HCT116 (cell line): ENCODE data around the gene GALNT2. TPM values are rescaled to one million over a fixed set of nuclear protein-coding genes. Genes with fewer than 3 reads are reported as not detected.

Experiments used
- ATAC-seq: fragments of 200-7000 bp; cut with Tn5 transposase; 2 replicates; pipeline ENCODE4 v1.9.1; 2020; ENCODE audit warnings: mild to moderate bottlenecking, moderate library complexity
- BruUV-seq: library from RNA; stranded (reverse); fragments of 400-500 nt; replicated peaks from 2 replicates; lab custom pipeline; 2021; lab: Mats Ljungman, UMichigan
- CTCF ChIA-PET: fragments of 300-600 bp; sonication (Branson Sonifier 250); formaldehyde crosslinking; loops from one replicate; lab custom pipeline; 2021; ENCODE audit warnings: antibody characterized with exemption; lab: Charles Lee
- POLR2A ChIA-PET: fragments of 300-600, 350-600 bp; sonication (Branson Sonifier 250); formaldehyde crosslinking; loops from one replicate; lab custom pipeline; 2021; ENCODE audit warnings: antibody characterized with exemption; lab: Charles Lee
- RAD21 ChIA-PET, 2 experiments: fragments of 300-600 bp; sonication (Branson Sonifier 250); formaldehyde crosslinking; loops; one replicate each; lab custom pipeline; 2023; ENCODE audit warnings: low total read pairs in 2 of 2; ENCODE audit not compliant: uncharacterized antibody in 2 of 2, unreplicated experiment in 2 of 2, low non-redundant PET in 1 of 2; lab: Charles Lee
- DNase-seq: peaks from one replicate; pipeline ENCODE4 v3.0.0-alpha.2; 2010; ENCODE audit warnings: low read depth, low spot score
- H2AFZ ChIP-seq: fragments of 200-600 bp; shearing (Covaris generic), sonication (generic); 2 replicates; pipeline ENCODE4 v1.6.1; 2017; ENCODE audit warnings: low read depth, mixed run types, mixed read lengths, antibody characterized with exemption, low read length; ENCODE audit not compliant: poor library complexity, severe bottlenecking
- H3K27ac ChIP-seq: 2 replicates; pipeline ENCODE4 v1.5.1; 2012; ENCODE audit warnings: low read depth, low read length
- H3K27me3 ChIP-seq: fragments of 200-600 bp; sonication (generic); 2 replicates; pipeline ENCODE4 v1.6.1; 2016; ENCODE audit warnings: mixed run types, low read length, mixed read lengths; ENCODE audit not compliant: insufficient read depth
- H3K36me3 ChIP-seq, 2 experiments: fragments of 200-500 bp in 1 of 2; fragments of 200-600 bp in 1 of 2; sonication (Bioruptor generic) in 1 of 2; sonication (generic) in 1 of 2; 2 replicates each; pipeline versions ENCODE4 v1.5.1 to v1.6.1; 2014 to 2016; ENCODE audit warnings: low read length in 2 of 2, inconsistent platforms in 1 of 2, mixed read lengths in 1 of 2, mixed run types in 1 of 2; ENCODE audit not compliant: insufficient read depth in 2 of 2, control insufficient read depth in 1 of 2
- H3K4me1 ChIP-seq, 2 experiments: fragments of 200-600 bp in 1 of 2; sonication (generic) in 1 of 2; 2 replicates each; pipeline versions ENCODE4 v1.5.1 to v1.6.1; 2012 to 2017; ENCODE audit warnings: low read length in 2 of 2, inconsistent platforms in 1 of 2, mild to moderate bottlenecking in 1 of 2, mixed read lengths in 1 of 2, mixed run types in 1 of 2, moderate library complexity in 1 of 2; ENCODE audit not compliant: insufficient read depth in 2 of 2, control insufficient read depth in 1 of 2
- H3K4me2 ChIP-seq: fragments of 200-600 bp; sonication (generic); 2 replicates; pipeline ENCODE4 v1.6.1; 2017; ENCODE audit warnings: mixed run types, low read length, mixed read lengths
- H3K4me3 ChIP-seq, 2 experiments: fragments of 200-600 bp in 1 of 2; sonication (generic) in 1 of 2; replicated peaks in 1 of 2; 2 replicates each; pipeline ENCODE4 v1.5.1; 2011 to 2016; ENCODE audit warnings: low read length in 2 of 2, control low read depth in 1 of 2, low read depth in 1 of 2, mild to moderate bottlenecking in 1 of 2, mixed read lengths in 1 of 2, mixed run types in 1 of 2
- H3K79me2 ChIP-seq: fragments of 200-600 bp; sonication (generic); 2 replicates; pipeline ENCODE4 v1.6.1; 2017; ENCODE audit warnings: mild to moderate bottlenecking, mixed run types, low read length, moderate library complexity, mixed read lengths; ENCODE audit not compliant: insufficient read depth
- H3K9ac ChIP-seq: fragments of 200-600 bp; sonication (generic); 2 replicates; pipeline ENCODE4 v1.6.1; 2016; ENCODE audit warnings: low read length, mixed read lengths
- H3K9me2 ChIP-seq: fragments of 200-600 bp; sonication (generic), shearing (Covaris generic); 2 replicates; pipeline ENCODE4 v1.6.1; 2017; ENCODE audit warnings: mixed run types, mild to moderate bottlenecking, moderate library complexity; ENCODE audit not compliant: insufficient read depth
- H3K9me3 ChIP-seq, 2 experiments: fragments of 200-500 bp in 1 of 2; fragments of 200-600 bp in 1 of 2; sonication (Bioruptor generic) in 1 of 2; sonication (generic) in 1 of 2; 2 replicates each; pipeline ENCODE4 v1.6.1; 2014 to 2017; ENCODE audit warnings: low read length in 2 of 2, mixed read lengths in 2 of 2, inconsistent platforms in 1 of 2, low read depth in 1 of 2, mild to moderate bottlenecking in 1 of 2, mixed run types in 1 of 2, moderate library complexity in 1 of 2; ENCODE audit not compliant: control insufficient read depth in 1 of 2, insufficient read depth in 1 of 2
- H4K20me1 ChIP-seq: fragments of 200-600 bp; sonication (generic), shearing (Covaris generic); 2 replicates; pipeline ENCODE4 v1.6.1; 2017; ENCODE audit warnings: mixed run types, mild to moderate bottlenecking, moderate library complexity; ENCODE audit not compliant: insufficient read depth
- intact Hi-C: fragments of 100-400 bp; cut with micrococcal nuclease; formaldehyde crosslinking; loops from 2 replicates; pipeline ENCODE4 v1.10.0; 2022
- total RNA-seq: library from RNA; stranded (reverse); gene quantifications from one replicate; pipeline ENCODE4 v1.2.1, GENCODE V29; 2021; ENCODE audit not compliant: unreplicated experiment
- TF ChIP-seq, protein P1 (sequence below), 3 experiments: fragments of 200-600 bp in 1 of 3; sonication (generic) in 1 of 3; IDR thresholded peaks in 2 of 3; conservative IDR thresholded peaks in 1 of 3; 2 replicates each; pipeline ENCODE4 v1.5.1; 2012 to 2017; ENCODE audit warnings: low read depth in 2 of 3, low read length in 2 of 3, antibody characterized with exemption in 1 of 3, borderline replicate concordance in 1 of 3, control low read depth in 1 of 3, mild to moderate bottlenecking in 1 of 3, mixed read lengths in 1 of 3, mixed run types in 1 of 3, moderate library complexity in 1 of 3; ENCODE audit not compliant: insufficient read depth in 1 of 3
- TF ChIP-seq, protein P2 (sequence below): IDR thresholded peaks from 2 replicates; pipeline ENCODE4 v1.6.1; 2012; ENCODE audit warnings: low read depth

The GALNT2 gene
- total RNA-seq, 1 experiment from 2014 or later, result 40.8 TPM

DNA sequence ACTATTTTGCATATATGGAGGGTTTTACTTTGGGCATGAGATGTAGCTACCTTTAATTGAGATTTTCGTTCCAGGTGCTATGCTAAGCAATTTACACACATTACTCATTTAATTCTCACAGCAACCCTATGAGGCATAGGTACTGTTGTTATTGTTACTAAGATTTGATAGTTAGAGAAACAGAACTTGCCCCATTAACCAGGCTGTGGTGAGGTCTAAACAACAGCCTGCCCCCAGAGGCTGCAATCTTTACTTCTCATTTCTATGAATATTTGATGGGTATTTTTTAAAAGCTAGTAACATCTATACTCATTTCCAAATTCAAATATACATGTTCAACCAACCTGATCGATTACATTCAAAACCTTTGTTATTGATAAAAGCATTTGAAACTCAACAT lies 155.6 kb downstream of the GALNT2 start:
- Histone ChIP-seq H3K9ac (no peak overlapping the region), H4K20me1 (no peaks in the 10 kb centered on the region), H3K36me3 (no peaks in the 10 kb centered on the region), H3K27ac (no peak overlapping the region), H3K79me2 (no peaks in the 10 kb centered on the region), H3K4me2 (no peak overlapping the region), H3K27me3 (no peaks in the 10 kb centered on the region), H3K9me3 (no peaks in the 10 kb centered on the region), H3K4me1 (no peaks in the 10 kb centered on the region), H2AFZ (no peak overlapping the region), H3K4me3 (no peak overlapping the region), H3K9me2 (no peaks in the 10 kb centered on the region; the same call in 1 of the 2 replicates)
- CTCF ChIA-PET, result interaction anchor here (1.7 kb wide), 1 partner anchor 18 kb away, joined by 3 read pairs; no protein-coding TSS in a partner anchor
- BruUV-seq, result no TSS peak
- TF ChIP-seq, protein P1, sequence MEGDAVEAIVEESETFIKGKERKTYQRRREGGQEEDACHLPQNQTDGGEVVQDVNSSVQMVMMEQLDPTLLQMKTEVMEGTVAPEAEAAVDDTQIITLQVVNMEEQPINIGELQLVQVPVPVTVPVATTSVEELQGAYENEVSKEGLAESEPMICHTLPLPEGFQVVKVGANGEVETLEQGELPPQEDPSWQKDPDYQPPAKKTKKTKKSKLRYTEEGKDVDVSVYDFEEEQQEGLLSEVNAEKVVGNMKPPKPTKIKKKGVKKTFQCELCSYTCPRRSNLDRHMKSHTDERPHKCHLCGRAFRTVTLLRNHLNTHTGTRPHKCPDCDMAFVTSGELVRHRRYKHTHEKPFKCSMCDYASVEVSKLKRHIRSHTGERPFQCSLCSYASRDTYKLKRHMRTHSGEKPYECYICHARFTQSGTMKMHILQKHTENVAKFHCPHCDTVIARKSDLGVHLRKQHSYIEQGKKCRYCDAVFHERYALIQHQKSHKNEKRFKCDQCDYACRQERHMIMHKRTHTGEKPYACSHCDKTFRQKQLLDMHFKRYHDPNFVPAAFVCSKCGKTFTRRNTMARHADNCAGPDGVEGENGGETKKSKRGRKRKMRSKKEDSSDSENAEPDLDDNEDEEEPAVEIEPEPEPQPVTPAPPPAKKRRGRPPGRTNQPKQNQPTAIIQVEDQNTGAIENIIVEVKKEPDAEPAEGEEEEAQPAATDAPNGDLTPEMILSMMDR (IDR thresholded peaks at IDR 0.05 in 2 of 3, conservative IDR thresholded peaks at IDR 0.05 in 1 of 3; ENCODE audit: borderline replicate concordance in 1 of 3, insufficient read depth in 1 of 3, low read depth in 2 of 3, low read length in 2 of 3), result 0 out of 6 replicates have a peak, but pooled peaks of 2 of the 3 experiments have one; percentile 8 to 11
- TF ChIP-seq, protein P2, sequence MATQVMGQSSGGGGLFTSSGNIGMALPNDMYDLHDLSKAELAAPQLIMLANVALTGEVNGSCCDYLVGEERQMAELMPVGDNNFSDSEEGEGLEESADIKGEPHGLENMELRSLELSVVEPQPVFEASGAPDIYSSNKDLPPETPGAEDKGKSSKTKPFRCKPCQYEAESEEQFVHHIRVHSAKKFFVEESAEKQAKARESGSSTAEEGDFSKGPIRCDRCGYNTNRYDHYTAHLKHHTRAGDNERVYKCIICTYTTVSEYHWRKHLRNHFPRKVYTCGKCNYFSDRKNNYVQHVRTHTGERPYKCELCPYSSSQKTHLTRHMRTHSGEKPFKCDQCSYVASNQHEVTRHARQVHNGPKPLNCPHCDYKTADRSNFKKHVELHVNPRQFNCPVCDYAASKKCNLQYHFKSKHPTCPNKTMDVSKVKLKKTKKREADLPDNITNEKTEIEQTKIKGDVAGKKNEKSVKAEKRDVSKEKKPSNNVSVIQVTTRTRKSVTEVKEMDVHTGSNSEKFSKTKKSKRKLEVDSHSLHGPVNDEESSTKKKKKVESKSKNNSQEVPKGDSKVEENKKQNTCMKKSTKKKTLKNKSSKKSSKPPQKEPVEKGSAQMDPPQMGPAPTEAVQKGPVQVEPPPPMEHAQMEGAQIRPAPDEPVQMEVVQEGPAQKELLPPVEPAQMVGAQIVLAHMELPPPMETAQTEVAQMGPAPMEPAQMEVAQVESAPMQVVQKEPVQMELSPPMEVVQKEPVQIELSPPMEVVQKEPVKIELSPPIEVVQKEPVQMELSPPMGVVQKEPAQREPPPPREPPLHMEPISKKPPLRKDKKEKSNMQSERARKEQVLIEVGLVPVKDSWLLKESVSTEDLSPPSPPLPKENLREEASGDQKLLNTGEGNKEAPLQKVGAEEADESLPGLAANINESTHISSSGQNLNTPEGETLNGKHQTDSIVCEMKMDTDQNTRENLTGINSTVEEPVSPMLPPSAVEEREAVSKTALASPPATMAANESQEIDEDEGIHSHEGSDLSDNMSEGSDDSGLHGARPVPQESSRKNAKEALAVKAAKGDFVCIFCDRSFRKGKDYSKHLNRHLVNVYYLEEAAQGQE, result no peak
- ATAC-seq (no peak), DNase-seq (no peak)
- intact Hi-C loops, result no loop called here
- RAD21 ChIA-PET, result no interaction called here
- POLR2A ChIA-PET, result no interaction called here
